DMS53 treated with DMSO at 0.1 percent for 48 hours (cell line): Measurements from ENCODE around the gene HLA-DRB5.
"Not testable (repeated sequence)": the region's sequence is repeated elsewhere in the genome, so short reads cannot be mapped to it uniquely, and the experiment has no call there.

Experiments
- DNase-seq: peaks from one replicate; lab custom pipeline; 2025; ENCODE audit not compliant: unreplicated experiment; lab: John Stamatoyannopoulos, UW

The HLA-DRB5 gene

GRCh38 chr6:32529697-32530430 lies at the start of gene HLA-DRB5:
Gene HLA-DRB5 (minus strand): TSS chr6:32530287. CDS start chr6:32530224, 63 bp downstream.
- no peak for DNase-seq

GRCh38 chr6:32578962-32579361 lies 48.9 kb upstream of the HLA-DRB5 start:
- DNase-seq, result no peak

- DNase-seq, result not testable (repeated sequence)
Measured at GRCh38 chr6:32577493-32577892, 47.4 kb upstream of the HLA-DRB5 start.

- DNase-seq, result no peak
Measured at GRCh38 chr6:32576250-32576649, 46.2 kb upstream of the HLA-DRB5 start.

- no peak for DNase-seq
Measured at GRCh38 chr6:32570363-32570905, 40.3 kb upstream of the HLA-DRB5 start.

GRCh38 chr6:32568561-32568960 lies 38.5 kb upstream of the HLA-DRB5 start:
- no peak for DNase-seq

GRCh38 chr6:32566957-32567356 lies 36.9 kb upstream of the HLA-DRB5 start:
- no peak for DNase-seq

GRCh38 chr6:32565511-32565910 lies 35.4 kb upstream of the HLA-DRB5 start:
- no peak for DNase-seq

GRCh38 chr6:32562940-32563339 lies 32.9 kb upstream of the HLA-DRB5 start:
- DNase-seq, result no peak

- DNase-seq, result no peak
Measured at GRCh38 chr6:32559747-32560146, 29.7 kb upstream of the HLA-DRB5 start.

GRCh38 chr6:32558426-32559057 lies 28.5 kb upstream of the HLA-DRB5 start:
- no peak for DNase-seq

- DNase-seq, result peak; percentile 64
Measured at GRCh38 chr6:32554116-32554965, 24.3 kb upstream of the HLA-DRB5 start.

- DNase-seq, result peak; percentile 21
Measured at GRCh38 chr6:32553037-32553742, 23.1 kb upstream of the HLA-DRB5 start.

GRCh38 chr6:32551410-32551809 lies 21.3 kb upstream of the HLA-DRB5 start:
- no peak for DNase-seq

- DNase-seq, result no peak
Measured at GRCh38 chr6:32539839-32540238, 9.8 kb upstream of the HLA-DRB5 start.

GRCh38 chr6:32530431-32530793 lies 325 bp upstream of the HLA-DRB5 start:
- not testable (repeated sequence) for DNase-seq

GRCh38 chr6:32522302-32523047 lies 7.6 kb downstream of the HLA-DRB5 start:
- no peak for DNase-seq

- no peak for DNase-seq
Measured at GRCh38 chr6:32519910-32520258, 10.2 kb downstream of the HLA-DRB5 start.

GRCh38 chr6:32519118-32519909 lies 10.8 kb downstream of the HLA-DRB5 start:
- DNase-seq, result peak; percentile 30
